Esophagus squamous epithelium (tissue), 4 donors: Measurements from ENCODE around the gene DAB1.

Source experiments
- CTCF ChIP-seq, 6 experiments: fragments of 450-650 bp in 4 of 6; fragments of 200-600 bp in 2 of 6; sonication (generic) in 2 of 6; IDR thresholded peaks; one replicate each; pipeline ENCODE4 v1.5.1; 2016 to 2019; ENCODE audit warnings: antibody characterized with exemption in 6 of 6, mild to moderate bottlenecking in 4 of 6, moderate library complexity in 4 of 6
- POLR2A ChIP-seq, 4 donors: fragments of 450-650 bp; IDR thresholded peaks; one replicate each; pipeline ENCODE4 v1.6.1; 2017; ENCODE audit warnings: antibody characterized with exemption in 4 of 4, mild to moderate bottlenecking in 4 of 4, moderate library complexity in 3 of 4

GRCh38 chr1:56948403-56949023 lies 475.3 kb downstream of the DAB1 start:
- no peak for TF ChIP-seq CTCF (IDR thresholded peaks at IDR 0.05)
- TF ChIP-seq POLR2A (IDR thresholded peaks at IDR 0.05): no peak
